ENCODE measurements around the gene GALT. TPM values are rescaled to one million over a fixed set of nuclear protein-coding genes. Genes with fewer than 3 reads are reported as not detected.

GALT gene
- total RNA-seq, 6 donors from 2014 or later = 33.4 to 141 (median 44.3) TPM

DNA sequence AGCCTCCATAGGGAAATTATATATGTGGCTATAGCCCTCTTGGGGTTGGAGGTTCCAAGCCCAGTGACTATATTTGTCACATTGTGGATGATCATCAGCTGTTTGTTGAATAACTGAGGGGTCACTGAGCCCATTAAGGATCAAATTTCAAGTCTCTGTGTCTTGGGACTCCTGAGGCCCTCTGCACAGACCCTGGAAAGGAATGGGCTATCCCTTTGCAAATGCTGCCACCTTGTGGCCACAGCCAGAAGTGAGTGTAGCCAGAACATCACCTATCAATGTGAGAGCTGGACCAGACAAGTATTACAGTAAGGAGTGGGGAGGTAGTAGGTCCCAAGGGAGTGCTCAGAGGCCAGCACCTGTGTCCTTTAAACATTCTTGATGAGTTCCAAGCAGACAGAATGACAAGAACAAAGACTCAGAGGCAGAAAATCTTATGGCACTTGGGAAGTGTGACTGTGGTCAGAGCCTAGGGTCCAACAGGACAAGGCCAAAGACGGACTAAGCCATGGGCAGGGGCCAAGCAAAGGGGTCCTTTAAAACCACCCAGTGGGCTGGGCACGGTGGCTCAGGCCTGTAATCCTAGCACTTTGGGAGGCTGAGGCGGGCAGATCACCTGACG, 42.8 kb upstream of the GALT start:
- peak; percentile 86 to 90 for ATAC-seq (ENCODE audit: low FRiP score in 2 of 2)
- DNase-seq = peak in 1 of 2 donors; percentile 76
- TF ChIP-seq CTCF (IDR thresholded peaks at IDR 0.05) = peak; percentile 81 to 87 (median 82)
- TF ChIP-seq POLR2A (IDR thresholded peaks at IDR 0.05) = no peak
- H3K4me3 ChIP-seq = no peak overlapping the region
- H3K9me3 ChIP-seq = no peaks in the 10 kb centered on the region
- H3K27ac ChIP-seq = no peak overlapping the region
- H3K4me1 ChIP-seq = no peaks in the 10 kb centered on the region
- WGBS, 2 donors = 52 to 63% methylated on average over 4 of the region's 4 CpGs
- H3K36me3 ChIP-seq = no peaks in the 10 kb centered on the region
- no peaks in the 10 kb centered on the region for H3K27me3 ChIP-seq

DNA sequence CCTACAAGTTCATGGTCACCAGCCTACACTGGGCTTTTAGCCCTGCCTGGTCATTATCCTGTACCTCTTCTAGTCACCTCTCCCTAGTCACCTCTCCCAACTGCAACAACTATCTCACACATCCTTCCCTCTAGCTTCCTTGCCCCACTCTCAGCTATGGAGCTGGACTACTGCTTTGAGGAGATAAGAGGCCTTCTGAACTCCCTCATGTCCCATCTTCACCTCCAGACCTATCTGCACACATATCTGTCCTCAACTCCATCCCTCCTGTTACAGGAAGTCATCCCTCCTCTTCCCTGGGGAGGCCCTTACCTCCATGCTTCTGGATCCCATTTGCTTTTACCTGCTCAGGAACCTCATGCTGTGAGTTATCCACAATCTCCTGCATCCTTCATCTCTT, 40.3 kb upstream of the GALT start:
- H3K27me3 ChIP-seq = no peaks in the 10 kb centered on the region
- TF ChIP-seq POLR2AphosphoS5 (IDR thresholded peaks at IDR 0.05) (no peak), POLR2A (IDR thresholded peaks at IDR 0.05) (no peak), EP300 (IDR thresholded peaks at IDR 0.05) (no peak), CTCF (IDR thresholded peaks at IDR 0.05) (no peak)
- no peak overlapping the region for H3K27ac ChIP-seq
- peaks cover 2 to 10% (median 6%) of the 10 kb centered on the region in 4 donors for H3K4me1 ChIP-seq
- H3K4me3 ChIP-seq = no peak overlapping the region
- no peaks in the 10 kb centered on the region for H3K9me3 ChIP-seq
- DNase-seq = no peak
- no peak for ATAC-seq (ENCODE audit: low FRiP score in 2 of 2)
- H3K36me3 ChIP-seq = no peaks in the 10 kb centered on the region

DNA sequence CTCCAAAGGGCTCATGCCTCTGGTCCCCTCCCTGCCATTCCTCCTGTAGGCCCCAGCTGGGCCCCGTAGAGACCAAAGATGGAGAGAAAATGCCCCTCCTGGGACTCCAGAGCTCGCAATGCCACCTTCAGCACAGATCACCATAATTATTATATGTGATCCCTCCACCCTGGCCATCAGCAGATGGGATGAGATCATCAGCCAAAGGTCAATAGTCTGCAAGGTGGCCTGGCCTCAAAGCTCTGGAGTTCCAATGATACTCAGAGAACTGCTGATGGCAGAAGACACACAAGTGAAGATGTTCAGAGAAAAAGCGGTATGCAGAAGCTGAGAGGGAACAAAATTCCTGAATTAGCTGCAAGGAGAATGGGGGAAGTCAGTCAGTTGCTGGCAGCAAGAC, 39.6 kb upstream of the GALT start:
- TF ChIP-seq POLR2A (IDR thresholded peaks at IDR 0.05) (no peak), CTCF (IDR thresholded peaks at IDR 0.05) (no peak), POLR2AphosphoS5 (IDR thresholded peaks at IDR 0.05) (no peak), EP300 (IDR thresholded peaks at IDR 0.05) (no peak)
- Histone ChIP-seq H3K9me3 (no peaks in the 10 kb centered on the region), H3K27me3 (no peaks in the 10 kb centered on the region), H3K4me3 (no peak overlapping the region), H3K4me1 (peaks cover 3 to 15% (median 9%) of the 10 kb centered on the region in 4 donors), H3K27ac (no peak overlapping the region), H3K36me3 (no peaks in the 10 kb centered on the region)
- DNase-seq (no peak), ATAC-seq (ENCODE audit: low FRiP score in 2 of 2) (no peak)
- WGBS, 2 donors = 93 to 96% methylated on average over 3 of the region's 3 CpGs

GRCh38 chr9:34607331-34607730, 39.1 kb upstream of the GALT start:
- TF ChIP-seq CTCF (IDR thresholded peaks at IDR 0.05) (no peak), EP300 (IDR thresholded peaks at IDR 0.05) (no peak), POLR2AphosphoS5 (IDR thresholded peaks at IDR 0.05) (no peak), POLR2A (IDR thresholded peaks at IDR 0.05) (no peak)
- DNase-seq = no peak
- no peaks in the 10 kb centered on the region for H3K9me3 ChIP-seq
- WGBS, 2 donors = 39 to 42% methylated on average over 2 of the region's 2 CpGs
- no peak overlapping the region for H3K27ac ChIP-seq
- H3K4me3 ChIP-seq = no peak overlapping the region
- H3K27me3 ChIP-seq = no peaks in the 10 kb centered on the region
- no peak for ATAC-seq (ENCODE audit: low FRiP score in 2 of 2)
- no peaks in the 10 kb centered on the region for H3K36me3 ChIP-seq
- H3K4me1 ChIP-seq = peaks cover 6 to 18% (median 11%) of the 10 kb centered on the region in 4 donors

Data from upper lobe of left lung (tissue), 6 donors.